Measurements from ENCODE around the gene ENPEP.

The ENPEP gene

GRCh38 chr4:110611968-110612447 is 136.1 kb downstream of the ENPEP start:
- DNase-seq: no peak

- DNase-seq: no peak
Measured at GRCh38 chr4:110612631-110613269, 136.8 kb downstream of the ENPEP start.

DNA sequence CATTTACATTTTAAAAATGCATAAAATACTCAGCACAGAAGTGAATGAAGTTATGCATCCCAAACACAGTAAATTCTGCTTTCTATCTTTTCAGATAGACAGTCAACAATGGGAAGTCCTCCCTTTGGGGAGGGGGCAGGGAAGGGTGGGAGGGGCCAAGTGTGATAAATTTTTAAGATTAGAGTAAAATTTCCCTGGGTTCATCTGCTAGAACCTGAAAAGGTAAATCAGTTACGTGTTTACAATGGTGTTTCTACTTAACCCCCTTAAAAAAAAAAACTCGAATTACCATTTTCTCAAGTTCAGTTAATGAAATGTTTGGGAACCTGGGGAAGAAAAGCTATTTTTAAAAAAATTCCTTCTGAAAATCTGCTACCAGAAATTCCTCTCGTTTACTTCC is 137.8 kb downstream of the ENPEP start:
- DNase-seq: no peak

- no peak for DNase-seq
Measured at GRCh38 chr4:110614173-110614963, 138.4 kb downstream of the ENPEP start.
